Breast epithelium (tissue), 3 donors: Measurements from ENCODE around the gene PRAC2.

Experiments used
- POLR2A ChIP-seq: fragments of 450-650 bp; IDR thresholded peaks from one replicate; pipeline ENCODE4 v1.6.1; 2016; ENCODE audit warnings: antibody characterized with exemption, mild to moderate bottlenecking, moderate library complexity
- POLR2AphosphoS5 ChIP-seq, 3 donors: sonication (generic); formaldehyde crosslinking; IDR thresholded peaks; one replicate each; pipeline ENCODE4 v1.6.1; 2017; ENCODE audit warnings: antibody characterized with exemption in 3 of 3
- TF ChIP-seq, protein P1 (sequence below), 3 donors: fragments of 450-650 bp; IDR thresholded peaks; one replicate each; pipeline ENCODE4 v1.5.1; 2016 to 2017; ENCODE audit warnings: antibody characterized with exemption in 3 of 3, mild to moderate bottlenecking in 3 of 3, moderate library complexity in 3 of 3

DNA sequence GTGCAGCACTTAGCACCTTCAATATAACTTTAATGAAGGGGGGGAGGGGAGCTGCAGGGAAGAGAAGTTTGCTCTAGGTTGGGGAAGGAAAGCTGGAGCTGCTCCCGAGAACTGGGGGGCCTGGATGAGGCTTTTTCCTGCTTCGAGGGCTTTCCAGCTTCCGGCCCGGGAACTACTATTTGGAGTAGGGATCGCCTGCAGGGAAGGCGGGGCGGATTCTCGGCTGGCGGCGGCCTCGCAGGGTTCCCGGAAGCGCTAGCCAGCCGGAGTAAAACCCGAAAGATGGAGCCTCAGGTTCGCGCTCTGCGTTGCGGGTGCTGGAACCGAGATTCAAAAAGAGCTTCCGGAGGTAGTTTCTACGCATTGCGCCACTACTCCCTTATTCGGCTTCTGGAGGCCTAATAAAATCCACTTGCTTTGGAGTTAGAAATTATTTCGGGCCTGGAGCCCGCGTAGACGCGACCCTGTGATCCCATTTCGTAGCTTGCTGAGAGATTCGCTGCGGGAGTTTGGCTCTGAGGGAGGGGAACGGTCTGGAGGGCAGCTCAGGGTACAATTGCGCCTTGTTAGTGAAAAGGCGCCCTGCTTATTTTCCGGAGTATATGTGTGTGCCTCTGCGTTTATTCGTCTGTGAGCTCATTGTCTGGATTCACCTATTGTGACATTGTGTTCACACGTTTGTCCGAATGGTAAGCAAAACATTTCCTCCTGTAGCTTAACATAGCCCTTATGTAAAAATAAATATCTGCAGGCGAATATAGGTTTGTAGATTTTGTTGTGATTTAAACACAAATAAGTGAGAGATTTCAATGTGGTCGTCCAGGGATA lies 652 bp downstream of the PRAC2 start:
- TF ChIP-seq, protein P1, sequence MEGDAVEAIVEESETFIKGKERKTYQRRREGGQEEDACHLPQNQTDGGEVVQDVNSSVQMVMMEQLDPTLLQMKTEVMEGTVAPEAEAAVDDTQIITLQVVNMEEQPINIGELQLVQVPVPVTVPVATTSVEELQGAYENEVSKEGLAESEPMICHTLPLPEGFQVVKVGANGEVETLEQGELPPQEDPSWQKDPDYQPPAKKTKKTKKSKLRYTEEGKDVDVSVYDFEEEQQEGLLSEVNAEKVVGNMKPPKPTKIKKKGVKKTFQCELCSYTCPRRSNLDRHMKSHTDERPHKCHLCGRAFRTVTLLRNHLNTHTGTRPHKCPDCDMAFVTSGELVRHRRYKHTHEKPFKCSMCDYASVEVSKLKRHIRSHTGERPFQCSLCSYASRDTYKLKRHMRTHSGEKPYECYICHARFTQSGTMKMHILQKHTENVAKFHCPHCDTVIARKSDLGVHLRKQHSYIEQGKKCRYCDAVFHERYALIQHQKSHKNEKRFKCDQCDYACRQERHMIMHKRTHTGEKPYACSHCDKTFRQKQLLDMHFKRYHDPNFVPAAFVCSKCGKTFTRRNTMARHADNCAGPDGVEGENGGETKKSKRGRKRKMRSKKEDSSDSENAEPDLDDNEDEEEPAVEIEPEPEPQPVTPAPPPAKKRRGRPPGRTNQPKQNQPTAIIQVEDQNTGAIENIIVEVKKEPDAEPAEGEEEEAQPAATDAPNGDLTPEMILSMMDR (IDR thresholded peaks at IDR 0.05) = no peak
- no peak for TF ChIP-seq POLR2A
- no peak for TF ChIP-seq POLR2AphosphoS5 (IDR thresholded peaks at IDR 0.05)
